ENCODE results near the gene ALOX15. TPM values are rescaled to one million over a fixed set of nuclear protein-coding genes. Genes with fewer than 3 reads are reported as not detected.
"Not testable (repeated sequence)": the region's sequence is repeated elsewhere in the genome, so short reads cannot be mapped to it uniquely, and the experiment has no call there.

ALOX15 gene
- total RNA-seq, 1 donor from 2014 or later, result not detected

- peaks cover 4% of the 10 kb centered on the region for H3K27me3 Mint-ChIP-seq (ENCODE audit: unreplicated experiment)
- H3K4me1 Mint-ChIP-seq (ENCODE audit: low read depth, unreplicated experiment), result peaks cover 5% of the 10 kb centered on the region
- no peak for DNase-seq
- no peak for TF ChIP-seq CTCF (IDR thresholded peaks at IDR 0.05; ENCODE audit: partially characterized antibody, unreplicated experiment)
- no peak overlapping the region for H3K27ac Mint-ChIP-seq (ENCODE audit: unreplicated experiment)
- H3K36me3 Mint-ChIP-seq (ENCODE audit: unreplicated experiment), result peaks cover 5% of the 10 kb centered on the region
- no peak overlapping the region for H3K4me3 Mint-ChIP-seq (ENCODE audit: unreplicated experiment)
- peaks cover 1% of the 10 kb centered on the region for H3K9me3 Mint-ChIP-seq (ENCODE audit: unreplicated experiment)
These were observed 48.5 kb downstream of the ALOX15 start for GRCh38 chr17:4593021-4593421.

GRCh38 chr17:4592240-4593005 lies 49.1 kb downstream of the ALOX15 start:
- H3K4me1 Mint-ChIP-seq (ENCODE audit: low read depth, unreplicated experiment), result peaks cover 2% of the 10 kb centered on the region
- H3K36me3 Mint-ChIP-seq (ENCODE audit: unreplicated experiment), result peaks cover 5% of the 10 kb centered on the region
- peaks cover 1% of the 10 kb centered on the region for H3K9me3 Mint-ChIP-seq (ENCODE audit: unreplicated experiment)
- TF ChIP-seq CTCF (IDR thresholded peaks at IDR 0.05; ENCODE audit: partially characterized antibody, unreplicated experiment), result no peak
- no peak overlapping the region for H3K27ac Mint-ChIP-seq (ENCODE audit: unreplicated experiment)
- peak overlapping the region; percentile 30 for H3K4me3 Mint-ChIP-seq (ENCODE audit: unreplicated experiment)
- DNase-seq, result no peak
- peaks cover 4% of the 10 kb centered on the region for H3K27me3 Mint-ChIP-seq (ENCODE audit: unreplicated experiment)

- no peak for TF ChIP-seq CTCF (IDR thresholded peaks at IDR 0.05; ENCODE audit: partially characterized antibody, unreplicated experiment)
- no peak for DNase-seq
- H3K36me3 Mint-ChIP-seq (ENCODE audit: unreplicated experiment), result peaks cover 5% of the 10 kb centered on the region
- H3K4me3 Mint-ChIP-seq (ENCODE audit: unreplicated experiment), result no peak overlapping the region
- H3K4me1 Mint-ChIP-seq (ENCODE audit: low read depth, unreplicated experiment), result peaks cover 6% of the 10 kb centered on the region
- H3K9me3 Mint-ChIP-seq (ENCODE audit: unreplicated experiment), result peaks cover 3% of the 10 kb centered on the region
- no peak overlapping the region for H3K27ac Mint-ChIP-seq (ENCODE audit: unreplicated experiment)
- peaks cover 5% of the 10 kb centered on the region for H3K27me3 Mint-ChIP-seq (ENCODE audit: unreplicated experiment)
These were observed 49.9 kb downstream of the ALOX15 start for GRCh38 chr17:4591529-4591928.

GRCh38 chr17:4590981-4591453 lies 50.5 kb downstream of the ALOX15 start:
- DNase-seq, result no peak
- Mint-ChIP-seq H3K9me3 (ENCODE audit: unreplicated experiment) (peaks cover 3% of the 10 kb centered on the region), H3K4me3 (ENCODE audit: unreplicated experiment) (no peak overlapping the region), H3K36me3 (ENCODE audit: unreplicated experiment) (peaks cover 5% of the 10 kb centered on the region), H3K27me3 (ENCODE audit: unreplicated experiment) (peaks cover 10% of the 10 kb centered on the region), H3K4me1 (ENCODE audit: low read depth, unreplicated experiment) (peaks cover 11% of the 10 kb centered on the region), H3K27ac (ENCODE audit: unreplicated experiment) (no peak overlapping the region)
- TF ChIP-seq CTCF (IDR thresholded peaks at IDR 0.05; ENCODE audit: partially characterized antibody, unreplicated experiment), result no peak

- H3K36me3 Mint-ChIP-seq (ENCODE audit: unreplicated experiment); H3K4me3 Mint-ChIP-seq (ENCODE audit: unreplicated experiment); DNase-seq; H3K27ac Mint-ChIP-seq (ENCODE audit: unreplicated experiment); H3K9me3 Mint-ChIP-seq (ENCODE audit: unreplicated experiment): not testable (repeated sequence)
- Mint-ChIP-seq H3K4me1 (ENCODE audit: low read depth, unreplicated experiment) (peaks cover 13% of the 10 kb centered on the region), H3K27me3 (ENCODE audit: unreplicated experiment) (peaks cover 14% of the 10 kb centered on the region)
These were observed 51.4 kb downstream of the ALOX15 start for GRCh38 chr17:4590042-4590441.

All from glutamatergic neuron (in vitro differentiated cells).